ENCODE results near the gene ANKRD34A. TPM values are rescaled to one million over a fixed set of nuclear protein-coding genes. Genes with fewer than 3 reads are reported as not detected.

ANKRD34A gene
- total and polyA plus RNA-seq, 4 donors, result 0.06 to 0.17 (median 0.13) TPM; not detected in 1

DNA sequence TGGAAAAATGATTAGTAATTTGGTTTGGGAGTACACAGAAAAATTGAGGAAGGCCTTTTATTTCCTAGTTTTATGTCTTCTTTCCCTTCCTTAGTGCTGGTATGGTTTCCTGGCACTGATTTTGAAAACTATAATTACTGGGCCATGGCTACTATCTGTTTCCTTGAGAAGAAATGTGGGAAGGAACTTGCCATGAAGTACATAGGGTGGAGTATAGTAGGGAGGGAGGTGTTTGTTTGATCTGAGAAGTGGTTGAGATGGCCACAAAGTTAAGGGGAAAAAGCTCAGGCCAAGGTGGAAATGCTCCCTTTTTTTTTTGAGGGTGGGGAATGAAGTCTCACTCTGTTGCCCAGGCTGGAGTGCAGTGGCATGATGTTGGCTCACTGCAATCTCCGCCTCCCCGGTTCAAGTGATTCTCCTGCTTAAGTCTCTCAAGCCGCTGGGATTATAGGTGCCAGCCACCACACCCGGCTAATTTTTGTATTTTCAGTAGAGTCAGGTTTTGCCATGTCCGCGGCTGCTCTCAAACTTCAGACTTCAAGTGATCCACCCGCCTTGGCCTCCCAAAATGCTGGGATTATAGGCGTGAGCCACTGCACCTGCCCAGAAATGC is 45.9 kb upstream of the ANKRD34A start:
- Histone ChIP-seq H3K27ac (ENCODE audit: low read depth in 1 of 2, low read length in 2 of 2) (no peak overlapping the region), H3K4me1 (ENCODE audit: control insufficient read depth in 4 of 4, insufficient read depth in 4 of 4, low read length in 3 of 4) (peaks cover 0 to 2% (median 1%) of the 10 kb centered on the region in 4 donors), H3K9ac (ENCODE audit: low read depth in 1 of 2, low read length in 2 of 2) (no peak overlapping the region), H3K9me3 (ENCODE audit: control insufficient read depth in 4 of 4, low read length in 3 of 4) (no peaks in the 10 kb centered on the region), H3K4me3 (ENCODE audit: low read depth in 1 of 3, low read length in 3 of 3) (no peak overlapping the region), H3K36me3 (ENCODE audit: control insufficient read depth in 4 of 4, insufficient read depth in 3 of 4, low read depth in 1 of 4, low read length in 3 of 4) (no peaks in the 10 kb centered on the region), H3K27me3 (ENCODE audit: control insufficient read depth in 4 of 4, insufficient read depth in 4 of 4, low read length in 3 of 4) (no peaks in the 10 kb centered on the region)
- TF ChIP-seq GABPA (IDR thresholded peaks at IDR 0.05 in 1 of 2, conservative IDR thresholded peaks at IDR 0.05 in 1 of 2) (no peak), RXRA (IDR thresholded peaks at IDR 0.05) (no peak), FOXA2 (IDR thresholded peaks at IDR 0.05) (no peak), YY1 (IDR thresholded peaks at IDR 0.05) (no peak), FOXA1 (IDR thresholded peaks at IDR 0.05) (no peak), RAD21 (IDR thresholded peaks at IDR 0.05) (no peak), HNF4G (IDR thresholded peaks at IDR 0.05) (no peak), EGR1 (IDR thresholded peaks at IDR 0.05; ENCODE audit: low read depth in 2 of 2) (no peak), JUND (IDR thresholded peaks at IDR 0.05) (no peak), HNF4A (conservative IDR thresholded peaks at IDR 0.05) (no peak), NR2F2 (IDR thresholded peaks at IDR 0.05) (no peak), TAF1 (conservative IDR thresholded peaks at IDR 0.05) (no peak), SP1 (IDR thresholded peaks at IDR 0.05) (no peak)
- TF ChIP-seq, protein P1, sequence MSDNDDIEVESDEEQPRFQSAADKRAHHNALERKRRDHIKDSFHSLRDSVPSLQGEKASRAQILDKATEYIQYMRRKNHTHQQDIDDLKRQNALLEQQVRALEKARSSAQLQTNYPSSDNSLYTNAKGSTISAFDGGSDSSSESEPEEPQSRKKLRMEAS (IDR thresholded peaks at IDR 0.05), result no peak
- TF ChIP-seq, protein P2, sequence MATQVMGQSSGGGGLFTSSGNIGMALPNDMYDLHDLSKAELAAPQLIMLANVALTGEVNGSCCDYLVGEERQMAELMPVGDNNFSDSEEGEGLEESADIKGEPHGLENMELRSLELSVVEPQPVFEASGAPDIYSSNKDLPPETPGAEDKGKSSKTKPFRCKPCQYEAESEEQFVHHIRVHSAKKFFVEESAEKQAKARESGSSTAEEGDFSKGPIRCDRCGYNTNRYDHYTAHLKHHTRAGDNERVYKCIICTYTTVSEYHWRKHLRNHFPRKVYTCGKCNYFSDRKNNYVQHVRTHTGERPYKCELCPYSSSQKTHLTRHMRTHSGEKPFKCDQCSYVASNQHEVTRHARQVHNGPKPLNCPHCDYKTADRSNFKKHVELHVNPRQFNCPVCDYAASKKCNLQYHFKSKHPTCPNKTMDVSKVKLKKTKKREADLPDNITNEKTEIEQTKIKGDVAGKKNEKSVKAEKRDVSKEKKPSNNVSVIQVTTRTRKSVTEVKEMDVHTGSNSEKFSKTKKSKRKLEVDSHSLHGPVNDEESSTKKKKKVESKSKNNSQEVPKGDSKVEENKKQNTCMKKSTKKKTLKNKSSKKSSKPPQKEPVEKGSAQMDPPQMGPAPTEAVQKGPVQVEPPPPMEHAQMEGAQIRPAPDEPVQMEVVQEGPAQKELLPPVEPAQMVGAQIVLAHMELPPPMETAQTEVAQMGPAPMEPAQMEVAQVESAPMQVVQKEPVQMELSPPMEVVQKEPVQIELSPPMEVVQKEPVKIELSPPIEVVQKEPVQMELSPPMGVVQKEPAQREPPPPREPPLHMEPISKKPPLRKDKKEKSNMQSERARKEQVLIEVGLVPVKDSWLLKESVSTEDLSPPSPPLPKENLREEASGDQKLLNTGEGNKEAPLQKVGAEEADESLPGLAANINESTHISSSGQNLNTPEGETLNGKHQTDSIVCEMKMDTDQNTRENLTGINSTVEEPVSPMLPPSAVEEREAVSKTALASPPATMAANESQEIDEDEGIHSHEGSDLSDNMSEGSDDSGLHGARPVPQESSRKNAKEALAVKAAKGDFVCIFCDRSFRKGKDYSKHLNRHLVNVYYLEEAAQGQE (IDR thresholded peaks at IDR 0.05), result no peak
- TF ChIP-seq, protein P3, sequence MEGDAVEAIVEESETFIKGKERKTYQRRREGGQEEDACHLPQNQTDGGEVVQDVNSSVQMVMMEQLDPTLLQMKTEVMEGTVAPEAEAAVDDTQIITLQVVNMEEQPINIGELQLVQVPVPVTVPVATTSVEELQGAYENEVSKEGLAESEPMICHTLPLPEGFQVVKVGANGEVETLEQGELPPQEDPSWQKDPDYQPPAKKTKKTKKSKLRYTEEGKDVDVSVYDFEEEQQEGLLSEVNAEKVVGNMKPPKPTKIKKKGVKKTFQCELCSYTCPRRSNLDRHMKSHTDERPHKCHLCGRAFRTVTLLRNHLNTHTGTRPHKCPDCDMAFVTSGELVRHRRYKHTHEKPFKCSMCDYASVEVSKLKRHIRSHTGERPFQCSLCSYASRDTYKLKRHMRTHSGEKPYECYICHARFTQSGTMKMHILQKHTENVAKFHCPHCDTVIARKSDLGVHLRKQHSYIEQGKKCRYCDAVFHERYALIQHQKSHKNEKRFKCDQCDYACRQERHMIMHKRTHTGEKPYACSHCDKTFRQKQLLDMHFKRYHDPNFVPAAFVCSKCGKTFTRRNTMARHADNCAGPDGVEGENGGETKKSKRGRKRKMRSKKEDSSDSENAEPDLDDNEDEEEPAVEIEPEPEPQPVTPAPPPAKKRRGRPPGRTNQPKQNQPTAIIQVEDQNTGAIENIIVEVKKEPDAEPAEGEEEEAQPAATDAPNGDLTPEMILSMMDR (IDR thresholded peaks at IDR 0.05; ENCODE audit: low read depth, low read length, missing input control), result no peak
- TF ChIP-seq, protein P4, sequence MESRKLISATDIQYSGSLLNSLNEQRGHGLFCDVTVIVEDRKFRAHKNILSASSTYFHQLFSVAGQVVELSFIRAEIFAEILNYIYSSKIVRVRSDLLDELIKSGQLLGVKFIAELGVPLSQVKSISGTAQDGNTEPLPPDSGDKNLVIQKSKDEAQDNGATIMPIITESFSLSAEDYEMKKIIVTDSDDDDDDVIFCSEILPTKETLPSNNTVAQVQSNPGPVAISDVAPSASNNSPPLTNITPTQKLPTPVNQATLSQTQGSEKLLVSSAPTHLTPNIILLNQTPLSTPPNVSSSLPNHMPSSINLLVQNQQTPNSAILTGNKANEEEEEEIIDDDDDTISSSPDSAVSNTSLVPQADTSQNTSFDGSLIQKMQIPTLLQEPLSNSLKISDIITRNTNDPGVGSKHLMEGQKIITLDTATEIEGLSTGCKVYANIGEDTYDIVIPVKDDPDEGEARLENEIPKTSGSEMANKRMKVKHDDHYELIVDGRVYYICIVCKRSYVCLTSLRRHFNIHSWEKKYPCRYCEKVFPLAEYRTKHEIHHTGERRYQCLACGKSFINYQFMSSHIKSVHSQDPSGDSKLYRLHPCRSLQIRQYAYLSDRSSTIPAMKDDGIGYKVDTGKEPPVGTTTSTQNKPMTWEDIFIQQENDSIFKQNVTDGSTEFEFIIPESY (IDR thresholded peaks at IDR 0.05), result no peak
- TF ChIP-seq, protein P5, sequence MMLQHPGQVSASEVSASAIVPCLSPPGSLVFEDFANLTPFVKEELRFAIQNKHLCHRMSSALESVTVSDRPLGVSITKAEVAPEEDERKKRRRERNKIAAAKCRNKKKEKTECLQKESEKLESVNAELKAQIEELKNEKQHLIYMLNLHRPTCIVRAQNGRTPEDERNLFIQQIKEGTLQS (IDR thresholded peaks at IDR 0.05), result no peak
- WGBS, result 95% methylated on average over 8 of the region's 8 CpGs
- no peak for DNase-seq (ENCODE audit: low spot score)

Measured in liver (tissue), 9 donors.